H9 (cell line): ENCODE data around the gene MICALL2. TPM values are rescaled to one million over a fixed set of nuclear protein-coding genes. Genes with fewer than 3 reads are reported as not detected.

Source experiments
- DNase-seq: peaks from one replicate; pipeline ENCODE4 v3.0.0-alpha.2; 2017
- H2AFZ ChIP-seq: one replicate; pipeline ENCODE4 v1.6.1; 2013; ENCODE audit warnings: mild to moderate bottlenecking, low read length, control low read depth, moderate library complexity
- H2AK5ac ChIP-seq: 2 replicates; pipeline ENCODE4 v1.6.1; 2013; ENCODE audit warnings: low read length, control low read depth, mixed read lengths; ENCODE audit not compliant: insufficient read length
- H2BK120ac ChIP-seq: one replicate; pipeline ENCODE4 v1.6.1; 2013; ENCODE audit warnings: low read depth, mild to moderate bottlenecking, low read length, control low read depth, inconsistent platforms; ENCODE audit not compliant: poor library complexity, severe bottlenecking
- H2BK12ac ChIP-seq: 2 replicates; pipeline ENCODE4 v1.6.1; 2013; ENCODE audit warnings: low read length, control low read depth, mixed read lengths, low read depth; ENCODE audit not compliant: insufficient read length
- H2BK15ac ChIP-seq: 2 replicates; pipeline ENCODE4 v1.6.1; 2013; ENCODE audit warnings: low read depth, low read length, control low read depth
- H2BK20ac ChIP-seq: one replicate; pipeline ENCODE4 v1.6.1; 2013; ENCODE audit warnings: low read depth, mild to moderate bottlenecking, low read length, control low read depth, inconsistent platforms; ENCODE audit not compliant: poor library complexity, severe bottlenecking
- H2BK5ac ChIP-seq: 2 replicates; pipeline ENCODE4 v1.6.1; 2013; ENCODE audit warnings: low read length, control low read depth, mixed read lengths; ENCODE audit not compliant: insufficient read length
- H3K14ac ChIP-seq: 2 replicates; pipeline ENCODE4 v1.6.1; 2013; ENCODE audit warnings: low read length, control low read depth; ENCODE audit not compliant: insufficient read depth
- H3K18ac ChIP-seq: 2 replicates; pipeline ENCODE4 v1.6.1; 2013; ENCODE audit warnings: low read depth, mild to moderate bottlenecking, mixed read lengths, low read length, control low read depth; ENCODE audit not compliant: insufficient read length
- H3K23ac ChIP-seq: 2 replicates; pipeline ENCODE4 v1.6.1; 2013; ENCODE audit warnings: low read length, control low read depth, mixed read lengths, low read depth; ENCODE audit not compliant: insufficient read length
- H3K23me2 ChIP-seq: 2 replicates; pipeline ENCODE4 v1.6.1; 2013; ENCODE audit warnings: low read depth, mild to moderate bottlenecking, mixed read lengths, low read length, control low read depth; ENCODE audit not compliant: insufficient read length, poor library complexity, severe bottlenecking
- H3K27ac ChIP-seq: 2 replicates; pipeline ENCODE4 v1.5.1; 2013; ENCODE audit warnings: low read length, control low read depth, mixed read lengths, low read depth; ENCODE audit not compliant: insufficient read length
- H3K27me3 ChIP-seq: 2 replicates; pipeline ENCODE4 v1.6.1; 2013; ENCODE audit warnings: low read length, control low read depth, inconsistent platforms; ENCODE audit not compliant: insufficient read depth
- H3K4ac ChIP-seq: 2 replicates; pipeline ENCODE4 v1.6.1; 2013; ENCODE audit warnings: low read depth, mild to moderate bottlenecking, control low read depth, inconsistent platforms, low read length, moderate library complexity
- H3K4me1 ChIP-seq: 2 replicates; pipeline ENCODE4 v1.6.1; 2013; ENCODE audit warnings: low read length, control low read depth, inconsistent platforms; ENCODE audit not compliant: insufficient read depth
- H3K4me2 ChIP-seq: 2 replicates; pipeline ENCODE4 v1.6.1; 2013; ENCODE audit warnings: low read length, control low read depth, mixed read lengths; ENCODE audit not compliant: insufficient read length, insufficient read depth
- H3K56ac ChIP-seq: 2 replicates; pipeline ENCODE4 v1.6.1; 2013; ENCODE audit warnings: low read depth, mild to moderate bottlenecking, mixed read lengths, low read length, control low read depth; ENCODE audit not compliant: insufficient read length
- H3K79me1 ChIP-seq: 2 replicates; pipeline ENCODE4 v1.6.1; 2013; ENCODE audit warnings: low read depth, mild to moderate bottlenecking, moderate library complexity, low read length, control low read depth, inconsistent platforms; ENCODE audit not compliant: insufficient read depth, poor library complexity, severe bottlenecking
- H3K79me2 ChIP-seq: 2 replicates; pipeline ENCODE4 v1.6.1; 2013; ENCODE audit warnings: low read length, control low read depth, inconsistent platforms; ENCODE audit not compliant: insufficient read depth
- H3K9ac ChIP-seq: 2 replicates; pipeline ENCODE4 v1.6.1; 2013; ENCODE audit warnings: low read length, control low read depth, mixed read lengths; ENCODE audit not compliant: insufficient read length; ENCODE audit errors: extremely low read depth
- H3K9me3 ChIP-seq: one replicate; pipeline ENCODE4 v1.6.1; 2013; ENCODE audit warnings: low read depth, low read length, inconsistent platforms; ENCODE audit not compliant: control insufficient read depth
- H3T11ph ChIP-seq: one replicate; pipeline ENCODE4 v1.6.1; 2013; ENCODE audit warnings: mild to moderate bottlenecking, low read length, control low read depth, inconsistent platforms
- H4K20me1 ChIP-seq: one replicate; pipeline ENCODE4 v1.6.1; 2013; ENCODE audit not compliant: control insufficient read depth, insufficient read length, insufficient read depth
- H4K5ac ChIP-seq: 2 replicates; pipeline ENCODE4 v1.6.1; 2013; ENCODE audit warnings: low read depth, mild to moderate bottlenecking, mixed read lengths, low read length, control low read depth; ENCODE audit not compliant: insufficient read length
- H4K8ac ChIP-seq: replicated peaks from 2 replicates; pipeline ENCODE4 v1.6.1; 2013; ENCODE audit warnings: low read length, control low read depth, mixed read lengths, low read depth; ENCODE audit not compliant: insufficient read length
- H4K91ac ChIP-seq: 2 replicates; pipeline ENCODE4 v1.6.1; 2013; ENCODE audit warnings: low read depth, mild to moderate bottlenecking, moderate library complexity, mixed read lengths, low read length, control low read depth; ENCODE audit not compliant: insufficient read length
- H3K27ac Mint-ChIP-seq, 3 experiments: 2 replicates in 2 of 3; 3 replicates in 1 of 3; pipeline ENCODE4 v1.8.0; 2020 to 2021; ENCODE audit warnings: mixed read lengths in 3 of 3, mild to moderate bottlenecking in 1 of 3, moderate library complexity in 1 of 3
- H3K27me3 Mint-ChIP-seq: 2 replicates; pipeline ENCODE4 v1.8.0; 2021; ENCODE audit warnings: low read depth, mild to moderate bottlenecking, moderate library complexity, mixed read lengths
- H3K36me3 Mint-ChIP-seq, 3 experiments: 2 replicates in 2 of 3; 3 replicates in 1 of 3; pipeline ENCODE4 v1.8.0; 2020 to 2021; ENCODE audit warnings: low read depth in 3 of 3, mixed read lengths in 3 of 3; ENCODE audit not compliant: insufficient read depth in 1 of 3
- H3K4me1 Mint-ChIP-seq, 2 experiments: 2 replicates each; pipeline ENCODE4 v1.8.0; 2020; ENCODE audit warnings: mixed read lengths in 2 of 2
- H3K4me3 Mint-ChIP-seq, 2 experiments: 2 replicates in 1 of 2; 3 replicates in 1 of 2; pipeline ENCODE4 v1.8.0; 2020 to 2021; ENCODE audit warnings: mild to moderate bottlenecking in 2 of 2, mixed read lengths in 2 of 2, moderate library complexity in 1 of 2
- H3K9me3 Mint-ChIP-seq, 2 experiments: 2 replicates in 1 of 2; 3 replicates in 1 of 2; pipeline ENCODE4 v1.8.0; 2020; ENCODE audit warnings: mild to moderate bottlenecking in 2 of 2, mixed read lengths in 2 of 2, moderate library complexity in 1 of 2
- WGBS: extraction: QIAGEN DNeasy Blood & Tissue Kit; methylation state at CpG from one replicate; pipeline ENCODE4 v1.1.7; 2013; ENCODE audit warnings: missing lambda C conversion rate, low lambda C conversion rate, mixed read lengths; ENCODE audit not compliant: insufficient read length; ENCODE audit errors: extremely low coverage; 5-methylcytosine and 5-hydroxymethylcytosine counted together
- total RNA-seq: library from RNA; stranded (reverse); gene quantifications from 2 replicates; pipeline ENCODE4 v1.2.1, GENCODE V29; 2021
- TF ChIP-seq, protein P1 (sequence below): fragments of 200-600 bp; sonication (generic); conservative IDR thresholded peaks from 3 replicates; pipeline ENCODE4 v1.8.0; 2021; ENCODE audit warnings: antibody characterized with exemption, mild to moderate bottlenecking

MICALL2 gene
- total RNA-seq, 1 experiment from 2014 or later = 7.1 TPM

DNA sequence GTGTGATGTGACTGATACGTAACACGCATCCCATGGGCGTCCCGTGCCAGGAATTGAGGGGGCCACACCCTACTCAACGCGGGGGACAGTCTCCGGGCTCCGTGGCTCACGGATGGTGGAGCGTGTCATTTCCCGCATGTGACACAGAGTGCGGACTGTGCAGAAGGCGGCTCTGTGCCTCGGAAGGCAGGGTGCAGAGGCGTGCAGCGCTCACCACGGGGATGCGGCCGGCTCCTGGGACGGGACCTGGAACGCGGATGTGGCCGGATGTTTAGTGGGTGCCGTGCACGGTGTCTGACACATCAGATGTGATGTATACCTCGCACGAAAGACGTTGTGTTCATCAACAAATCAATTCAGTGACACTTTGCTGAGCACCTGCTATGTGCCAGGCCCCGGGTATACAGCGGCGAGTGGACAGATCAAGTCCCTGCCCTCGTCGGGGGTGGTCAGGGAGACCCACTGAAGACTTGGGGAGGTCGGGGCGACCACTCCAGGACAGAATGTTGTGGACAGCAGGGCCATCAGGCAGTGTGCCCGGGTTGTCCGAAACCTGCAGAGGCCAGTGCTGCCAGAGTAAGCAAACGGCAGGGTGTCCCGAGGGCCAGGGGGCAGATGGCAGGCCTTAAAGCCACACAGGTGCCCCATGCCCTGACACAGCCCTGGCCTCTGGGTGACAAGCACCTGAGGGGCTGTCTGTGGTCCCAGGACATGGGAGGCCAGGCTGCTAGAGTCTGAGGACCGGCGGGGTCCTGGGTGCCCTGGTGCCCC lies 38.1 kb downstream of the MICALL2 start:
- H3K4me1 Mint-ChIP-seq = peaks cover 12 to 31% of the 10 kb centered on the region in 2 experiments
- H3K27me3 Mint-ChIP-seq = peaks cover 33% of the 10 kb centered on the region
- Histone ChIP-seq H3K79me1 (no peaks in the 10 kb centered on the region), H3K27ac (no peak overlapping the region), H3K14ac (no peak overlapping the region), H3K18ac (no peak overlapping the region), H2BK120ac (no peak overlapping the region), H3K27me3 (no peaks in the 10 kb centered on the region), H4K8ac (no peak overlapping the region), H3K9ac (no peak overlapping the region), H3K56ac (no peak overlapping the region), H4K20me1 (no peaks in the 10 kb centered on the region), H3K9me3 (no peaks in the 10 kb centered on the region), H4K91ac (no peak overlapping the region), H3K4me2 (no peak overlapping the region), H3K23me2 (no peaks in the 10 kb centered on the region), H2BK20ac (no peak overlapping the region), H4K5ac (no peak overlapping the region), H2BK5ac (no peak overlapping the region), H3K23ac (no peak overlapping the region), H2BK12ac (no peak overlapping the region), H3K4ac (no peak overlapping the region), H2AK5ac (no peak overlapping the region), H3T11ph (no peak overlapping the region), H2BK15ac (no peak overlapping the region), H2AFZ (no peak overlapping the region), H3K79me2 (no peaks in the 10 kb centered on the region), H3K4me1 (no peaks in the 10 kb centered on the region)
- no CpG with 5 or more reads among the region's 41 CpGs for WGBS
- no peaks in the 10 kb centered on the region; a peak in 1 of 7 replicates for H3K36me3 Mint-ChIP-seq
- no peak for DNase-seq
- H3K27ac Mint-ChIP-seq = no peak overlapping the region
- no peak overlapping the region for H3K4me3 Mint-ChIP-seq
- TF ChIP-seq, protein P1, sequence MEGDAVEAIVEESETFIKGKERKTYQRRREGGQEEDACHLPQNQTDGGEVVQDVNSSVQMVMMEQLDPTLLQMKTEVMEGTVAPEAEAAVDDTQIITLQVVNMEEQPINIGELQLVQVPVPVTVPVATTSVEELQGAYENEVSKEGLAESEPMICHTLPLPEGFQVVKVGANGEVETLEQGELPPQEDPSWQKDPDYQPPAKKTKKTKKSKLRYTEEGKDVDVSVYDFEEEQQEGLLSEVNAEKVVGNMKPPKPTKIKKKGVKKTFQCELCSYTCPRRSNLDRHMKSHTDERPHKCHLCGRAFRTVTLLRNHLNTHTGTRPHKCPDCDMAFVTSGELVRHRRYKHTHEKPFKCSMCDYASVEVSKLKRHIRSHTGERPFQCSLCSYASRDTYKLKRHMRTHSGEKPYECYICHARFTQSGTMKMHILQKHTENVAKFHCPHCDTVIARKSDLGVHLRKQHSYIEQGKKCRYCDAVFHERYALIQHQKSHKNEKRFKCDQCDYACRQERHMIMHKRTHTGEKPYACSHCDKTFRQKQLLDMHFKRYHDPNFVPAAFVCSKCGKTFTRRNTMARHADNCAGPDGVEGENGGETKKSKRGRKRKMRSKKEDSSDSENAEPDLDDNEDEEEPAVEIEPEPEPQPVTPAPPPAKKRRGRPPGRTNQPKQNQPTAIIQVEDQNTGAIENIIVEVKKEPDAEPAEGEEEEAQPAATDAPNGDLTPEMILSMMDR = no peak
- peaks cover 0 to 3% of the 10 kb centered on the region in 2 experiments; a peak in 1 of 5 replicates for H3K9me3 Mint-ChIP-seq
